Measurements from ENCODE around the gene HSPA12B.

Gene HSPA12B

DNA sequence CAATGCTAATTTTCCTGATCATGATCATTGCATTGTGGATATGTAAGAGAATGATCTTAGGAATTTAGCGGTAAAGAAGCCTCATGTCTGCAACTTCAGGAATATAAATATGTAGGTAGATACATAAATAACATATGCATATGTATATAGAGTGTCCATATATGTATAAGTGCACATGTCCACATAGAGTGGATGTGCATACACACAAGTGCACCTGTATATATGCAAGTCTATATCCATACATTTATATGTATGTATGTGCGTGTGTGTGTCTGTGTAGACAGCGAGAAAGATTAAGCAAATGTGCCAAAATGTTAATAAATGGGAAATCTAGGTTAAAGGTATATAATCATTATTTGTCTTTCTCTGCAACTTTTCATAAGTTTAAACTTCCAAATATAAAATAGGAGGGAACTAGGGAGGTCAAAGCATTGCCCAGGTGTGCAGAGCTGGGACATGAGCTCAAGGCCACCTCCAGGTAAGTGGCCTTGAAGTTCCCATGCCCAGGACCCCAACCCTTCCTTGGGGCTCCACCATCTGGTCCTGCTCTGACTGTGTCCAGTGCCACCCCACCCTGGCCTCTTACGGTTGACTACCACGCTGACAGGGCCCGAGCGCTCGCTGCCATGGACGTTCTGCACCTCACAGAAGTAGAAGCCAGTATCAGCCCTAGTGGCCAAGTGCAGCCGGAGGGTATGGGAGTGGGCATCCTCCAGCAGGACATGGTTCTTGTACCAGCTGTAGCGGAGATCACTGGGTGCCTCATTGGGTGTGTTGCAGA, 29.7 kb upstream of the HSPA12B start:
- no peak overlapping the region for H3K4me2 ChIP-seq (ENCODE audit: low read length)
- no peaks in the 10 kb centered on the region for H3K9me2 ChIP-seq (replicated peaks; ENCODE audit: control insufficient read depth, low read length)
- H3F3A ChIP-seq (ENCODE audit: control insufficient read depth, insufficient read depth) = no peaks in the 10 kb centered on the region
- H3K4me3 ChIP-seq (ENCODE audit: low read length) = no peak overlapping the region
- H3K36me3 ChIP-seq (ENCODE audit: control insufficient read depth, low read length) = no peaks in the 10 kb centered on the region
- TF ChIP-seq, protein P1, sequence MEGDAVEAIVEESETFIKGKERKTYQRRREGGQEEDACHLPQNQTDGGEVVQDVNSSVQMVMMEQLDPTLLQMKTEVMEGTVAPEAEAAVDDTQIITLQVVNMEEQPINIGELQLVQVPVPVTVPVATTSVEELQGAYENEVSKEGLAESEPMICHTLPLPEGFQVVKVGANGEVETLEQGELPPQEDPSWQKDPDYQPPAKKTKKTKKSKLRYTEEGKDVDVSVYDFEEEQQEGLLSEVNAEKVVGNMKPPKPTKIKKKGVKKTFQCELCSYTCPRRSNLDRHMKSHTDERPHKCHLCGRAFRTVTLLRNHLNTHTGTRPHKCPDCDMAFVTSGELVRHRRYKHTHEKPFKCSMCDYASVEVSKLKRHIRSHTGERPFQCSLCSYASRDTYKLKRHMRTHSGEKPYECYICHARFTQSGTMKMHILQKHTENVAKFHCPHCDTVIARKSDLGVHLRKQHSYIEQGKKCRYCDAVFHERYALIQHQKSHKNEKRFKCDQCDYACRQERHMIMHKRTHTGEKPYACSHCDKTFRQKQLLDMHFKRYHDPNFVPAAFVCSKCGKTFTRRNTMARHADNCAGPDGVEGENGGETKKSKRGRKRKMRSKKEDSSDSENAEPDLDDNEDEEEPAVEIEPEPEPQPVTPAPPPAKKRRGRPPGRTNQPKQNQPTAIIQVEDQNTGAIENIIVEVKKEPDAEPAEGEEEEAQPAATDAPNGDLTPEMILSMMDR (IDR thresholded peaks at IDR 0.05; ENCODE audit: low read depth, low read length, poor library complexity, severe bottlenecking) = no peak
- no peak for TF ChIP-seq EZH2phosphoT487 (IDR thresholded peaks at IDR 0.05; ENCODE audit: borderline replicate concordance, low read length)
- no peak overlapping the region for H3K27ac ChIP-seq (ENCODE audit: low read depth, low read length)
- no peaks in the 10 kb centered on the region for H3K27me3 ChIP-seq (ENCODE audit: control insufficient read depth, low read length)
- H4K20me1 ChIP-seq (ENCODE audit: control insufficient read depth, insufficient read depth, low read depth, low read length) = no peaks in the 10 kb centered on the region
- H3K4me1 ChIP-seq (ENCODE audit: control insufficient read depth, low read length) = no peaks in the 10 kb centered on the region
- H3K9me3 ChIP-seq (ENCODE audit: control insufficient read depth, insufficient read depth, low read length) = no peaks in the 10 kb centered on the region
- no peaks in the 10 kb centered on the region for H3K79me2 ChIP-seq (ENCODE audit: control insufficient read depth, low read length)

DNA sequence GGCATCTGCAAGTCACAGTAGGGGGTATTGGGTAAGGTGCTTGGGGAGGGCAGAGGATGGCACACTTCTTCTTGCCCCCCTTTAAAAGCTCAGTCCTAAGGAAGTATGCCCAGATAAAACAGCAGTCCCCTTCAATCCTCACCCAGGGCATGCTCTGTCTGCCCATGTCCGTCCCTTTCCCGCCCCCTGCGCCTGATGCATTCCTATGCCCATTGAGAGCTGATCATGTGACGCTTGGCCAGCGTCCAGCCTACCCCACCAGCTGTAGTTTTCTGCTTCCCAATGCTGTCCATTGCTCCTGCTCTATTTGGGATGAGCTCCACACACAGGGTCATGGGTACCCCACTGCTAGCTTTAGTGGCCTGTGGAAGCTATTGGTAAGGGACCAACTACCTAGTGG, 28.4 kb upstream of the HSPA12B start:
- no peak for TF ChIP-seq EZH2phosphoT487 (IDR thresholded peaks at IDR 0.05; ENCODE audit: borderline replicate concordance, low read length)
- TF ChIP-seq, protein P1 (IDR thresholded peaks at IDR 0.05; ENCODE audit: low read depth, low read length, poor library complexity, severe bottlenecking) = no peak
- no peak overlapping the region for H3K27ac ChIP-seq (ENCODE audit: low read depth, low read length)
- H3K4me3 ChIP-seq (ENCODE audit: low read length) = no peak overlapping the region
- no peaks in the 10 kb centered on the region for H3F3A ChIP-seq (ENCODE audit: control insufficient read depth, insufficient read depth)
- no peak overlapping the region for H3K4me2 ChIP-seq (ENCODE audit: low read length)
- no peaks in the 10 kb centered on the region for H4K20me1 ChIP-seq (ENCODE audit: control insufficient read depth, insufficient read depth, low read depth, low read length)
- H3K9me2 ChIP-seq (replicated peaks; ENCODE audit: control insufficient read depth, low read length) = no peaks in the 10 kb centered on the region
- H3K9me3 ChIP-seq (ENCODE audit: control insufficient read depth, insufficient read depth, low read length) = no peaks in the 10 kb centered on the region
- H3K4me1 ChIP-seq (ENCODE audit: control insufficient read depth, low read length) = no peaks in the 10 kb centered on the region
- no peaks in the 10 kb centered on the region for H3K36me3 ChIP-seq (ENCODE audit: control insufficient read depth, low read length)
- no peaks in the 10 kb centered on the region for H3K27me3 ChIP-seq (ENCODE audit: control insufficient read depth, low read length)
- no peaks in the 10 kb centered on the region for H3K79me2 ChIP-seq (ENCODE audit: control insufficient read depth, low read length)

DNA sequence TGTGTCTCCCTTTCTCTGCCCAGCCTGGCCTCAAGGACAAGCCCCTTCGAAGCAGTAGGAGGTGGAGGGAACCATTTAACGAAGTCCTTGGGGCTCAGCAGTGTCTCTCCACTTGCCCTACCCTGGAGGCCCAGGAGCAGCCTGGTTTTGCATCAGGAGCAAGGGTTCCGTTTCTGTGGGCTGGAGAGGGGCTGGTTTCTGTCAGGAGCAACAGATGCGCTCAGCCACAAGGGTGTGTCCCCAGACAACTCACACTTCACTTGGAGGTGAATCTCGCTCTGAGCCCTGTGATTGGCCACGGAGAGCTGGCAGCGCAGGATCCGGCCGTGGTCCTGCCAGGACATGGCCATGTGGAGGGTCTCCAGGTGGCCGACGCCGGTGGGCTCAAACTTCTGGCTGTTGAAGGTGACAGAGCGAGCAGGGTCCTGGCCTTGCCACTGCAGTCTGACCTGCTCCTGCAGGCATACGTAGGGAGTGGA, 27.0 kb upstream of the HSPA12B start:
- Histone ChIP-seq H3K4me2 (ENCODE audit: low read length) (no peak overlapping the region), H3K27me3 (ENCODE audit: control insufficient read depth, low read length) (0 out of 2 replicates have a peak, but pooled peaks cover 2% of the 10 kb centered on the region), H4K20me1 (ENCODE audit: control insufficient read depth, insufficient read depth, low read depth, low read length) (no peaks in the 10 kb centered on the region), H3K36me3 (ENCODE audit: control insufficient read depth, low read length) (no peaks in the 10 kb centered on the region), H3K4me3 (ENCODE audit: low read length) (no peak overlapping the region), H3F3A (ENCODE audit: control insufficient read depth, insufficient read depth) (no peaks in the 10 kb centered on the region), H3K79me2 (ENCODE audit: control insufficient read depth, low read length) (no peaks in the 10 kb centered on the region), H3K9me2 (replicated peaks; ENCODE audit: control insufficient read depth, low read length) (no peaks in the 10 kb centered on the region), H3K4me1 (ENCODE audit: control insufficient read depth, low read length) (no peaks in the 10 kb centered on the region), H3K9me3 (ENCODE audit: control insufficient read depth, insufficient read depth, low read length) (no peaks in the 10 kb centered on the region), H3K27ac (ENCODE audit: low read depth, low read length) (no peak overlapping the region)
- TF ChIP-seq EZH2phosphoT487 (IDR thresholded peaks at IDR 0.05; ENCODE audit: borderline replicate concordance, low read length) = no peak
- TF ChIP-seq, protein P1 (IDR thresholded peaks at IDR 0.05; ENCODE audit: low read depth, low read length, poor library complexity, severe bottlenecking) = no peak
